SK-N-SH treated with all-trans-retinoic acid at 6 μM for 48 hours (cell line): ENCODE data around the gene MARCHF9.

Experiments
- OSR1 ChIP-seq: fragments of 250-450 bp; sonication (Bioruptor Pico); IDR thresholded peaks from 2 replicates; pipeline ENCODE4 v1.8.0; 2022; ENCODE audit warnings: moderate library complexity, mild to moderate bottlenecking, inconsistent platforms
- SNAI2 ChIP-seq: fragments of 250-450 bp; sonication (Bioruptor Pico); IDR thresholded peaks from 2 replicates; pipeline ENCODE4 v1.5.0; 2020; ENCODE audit warnings: mild to moderate bottlenecking, moderate library complexity
- TOX ChIP-seq: fragments of 250-450 bp; sonication (Bioruptor Pico); IDR thresholded peaks from 2 replicates; pipeline ENCODE4 v1.8.0; 2021; ENCODE audit warnings: mild to moderate bottlenecking, moderate library complexity, borderline replicate concordance
- ZFP30 ChIP-seq: fragments of 450-650 bp; formaldehyde crosslinking; IDR thresholded peaks from 2 replicates; pipeline ENCODE4 v1.5.0; 2022; ENCODE audit warnings: mild to moderate bottlenecking, moderate library complexity
- ZNF565 ChIP-seq: fragments of 450-650 bp; formaldehyde crosslinking; conservative IDR thresholded peaks from 2 replicates; pipeline ENCODE4 v1.5.0; 2020; ENCODE audit warnings: low read depth, mild to moderate bottlenecking, moderate library complexity

GRCh38 chr12:57737467-57738460 is 17.1 kb upstream of the MARCHF9 start:
- TF ChIP-seq SNAI2 (CRISPR knock-in tag) (no peak), ZNF565 (CRISPR knock-in tag) (no peak), TOX (CRISPR knock-in tag) (no peak), ZFP30 (CRISPR knock-in tag) (no peak), OSR1 (CRISPR knock-in tag) (no peak)
